Activated CD4-positive, CD25-positive, alpha-beta regulatory T cell treated with anti-CD3 and anti-CD28 coated beads, Interleukin-2, amount 50 U/mL, for 24 hours (primary cell): ENCODE results near the gene DNAAF3.
A peak's percentile ranks its signal among the peaks of the same experiment; 100 is the strongest.
"Not testable (repeated sequence)": the region's sequence is repeated elsewhere in the genome, so short reads cannot be mapped to it uniquely, and the experiment has no call there.

ENCODE experiments used
- ATAC-seq, 2 donors: fragments of 150-1000 bp; cut with Tn5 transposase; one replicate each; pipeline ENCODE4 v1.10.0; 2021; ENCODE audit warnings: mild to moderate bottlenecking in 1 of 2, moderate library complexity in 1 of 2

DNAAF3 gene

GRCh38 chr19:55166530-55167268 lies at the start of gene DNAAF3:
TSS of gene DNAAF3 (minus strand) at chr19:55166613. CDS start at chr19:55166413, 200 bp downstream.
- ATAC-seq: peak; percentile 77 to 82

- no peak for ATAC-seq
These were observed 47.1 kb upstream of the DNAAF3 start for GRCh38 chr19:55213547-55213946.

DNA sequence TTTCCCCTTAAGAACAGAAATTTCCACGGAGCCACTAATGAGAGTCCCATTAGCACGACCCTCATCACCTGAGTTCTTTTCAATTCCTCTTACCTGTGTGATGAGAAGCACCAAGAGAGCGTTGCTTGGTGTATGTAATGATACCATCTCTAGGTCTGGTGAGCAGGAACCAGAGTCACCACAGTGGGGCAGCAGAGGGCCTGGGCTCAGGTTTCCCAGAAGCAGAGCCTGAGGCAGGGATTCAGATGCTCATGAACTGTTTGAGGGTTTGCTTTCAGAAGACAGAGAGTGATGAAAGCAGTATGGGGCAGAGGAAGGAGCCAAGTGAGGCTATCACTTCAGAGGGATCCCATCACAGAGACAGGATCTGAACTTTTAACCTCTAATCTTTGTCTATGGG lies 46.0 kb upstream of the DNAAF3 start:
- ATAC-seq: peak in 1 of 2 donors; percentile 37

GRCh38 chr19:55209693-55210472 lies 43.5 kb upstream of the DNAAF3 start:
- ATAC-seq: no peak

- ATAC-seq: no peak
These were observed 42.7 kb upstream of the DNAAF3 start, which contains the start of gene PTPRH for GRCh38 chr19:55208880-55209692. TSS of gene PTPRH (minus strand) at chr19:55209501. CDS start at chr19:55209433, 68 bp downstream.

DNA sequence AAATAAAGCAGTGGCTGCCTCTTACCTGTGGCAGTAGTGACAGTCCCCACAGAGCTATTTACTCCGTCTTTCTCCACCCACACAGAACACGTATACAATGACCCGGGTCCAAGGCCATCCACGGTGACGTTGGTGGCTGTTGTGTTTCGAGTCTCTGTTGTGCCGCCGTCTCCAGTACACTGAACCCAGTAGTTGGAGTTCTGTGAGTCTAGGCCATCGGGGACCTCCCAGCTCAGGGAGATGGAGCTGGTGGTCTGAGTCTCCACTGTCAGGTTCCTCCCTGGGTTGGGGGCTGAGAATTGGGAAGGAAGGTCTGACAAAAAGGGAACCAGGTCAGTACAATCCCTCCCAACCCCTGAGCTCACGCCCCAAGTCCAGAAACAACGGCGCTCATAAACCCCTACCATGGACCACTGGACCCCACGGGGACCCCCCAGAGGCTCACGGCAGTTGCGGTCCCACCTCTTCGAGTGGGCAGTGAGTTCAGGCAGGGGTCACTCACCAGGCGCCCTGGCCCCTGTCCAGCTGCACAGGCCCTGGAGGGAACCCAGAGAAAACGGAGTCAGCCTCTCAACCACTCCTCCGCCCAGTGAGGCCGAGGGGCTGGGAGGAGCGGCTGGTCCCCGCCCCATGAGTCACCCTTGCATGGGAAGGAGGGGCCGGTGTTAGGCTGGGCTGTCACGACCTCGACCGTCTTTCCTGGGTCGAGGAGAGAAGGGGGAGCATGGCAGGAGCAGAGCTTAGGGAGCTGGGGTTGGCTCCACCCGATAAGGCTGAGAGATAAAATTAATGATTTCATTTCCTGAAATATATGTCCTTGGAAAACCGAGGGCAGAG lies 40.5 kb upstream of the DNAAF3 start:
- ATAC-seq: peak; percentile 69 to 78

DNA sequence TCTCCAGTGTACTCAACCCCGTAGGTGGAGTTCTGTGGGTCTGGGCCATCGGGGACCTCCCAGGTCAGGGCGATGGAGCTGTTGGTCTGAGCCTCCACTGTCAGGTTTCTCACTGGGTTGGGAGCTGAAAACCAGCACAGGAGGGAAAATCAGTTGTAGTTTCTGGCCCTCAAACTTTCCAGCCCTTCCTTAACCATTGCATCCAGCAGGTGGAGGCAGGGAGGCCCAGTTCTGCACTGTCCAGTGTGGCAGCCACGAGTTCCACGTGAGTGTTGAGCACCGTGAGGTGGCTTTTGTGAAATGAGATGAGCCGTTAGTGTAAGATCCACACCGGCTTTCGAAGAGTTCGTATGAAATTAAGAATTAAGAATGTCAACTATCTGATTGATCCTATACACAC lies 35.8 kb upstream of the DNAAF3 start:
- not testable (repeated sequence) for ATAC-seq

DNA sequence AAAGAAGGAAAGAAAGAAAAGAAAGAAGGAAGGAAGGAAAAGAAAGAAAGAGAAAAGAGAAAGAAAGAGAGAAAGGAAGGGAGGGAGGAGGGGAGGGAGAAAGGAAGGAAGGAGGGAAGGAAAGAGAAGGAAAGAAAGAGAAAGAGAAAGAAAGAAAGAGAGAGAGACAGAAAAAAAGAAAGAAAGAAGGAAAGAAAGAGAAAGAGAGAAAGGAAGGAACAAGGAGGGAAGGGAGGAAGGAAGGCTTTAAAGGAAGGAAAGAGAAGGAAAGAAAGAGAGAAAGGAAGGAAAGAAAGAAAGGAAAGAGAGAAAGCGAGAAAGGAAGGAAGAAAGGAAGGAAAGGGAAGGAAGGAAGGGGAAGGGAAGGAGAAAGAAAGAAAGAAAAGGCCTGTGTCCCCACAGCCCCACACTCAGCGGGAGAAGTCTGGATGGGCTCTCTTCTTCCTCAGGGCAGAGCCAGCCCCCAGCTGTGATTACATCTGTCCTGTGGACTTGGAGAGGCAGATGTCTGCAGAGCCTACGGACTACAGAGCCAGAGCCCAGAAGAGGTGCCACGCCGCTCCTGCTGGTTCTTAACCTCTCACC lies 33.3 kb upstream of the DNAAF3 start:
- no peak for ATAC-seq

- no peak for ATAC-seq
These were observed 32.2 kb upstream of the DNAAF3 start for GRCh38 chr19:55198651-55199050.

DNA sequence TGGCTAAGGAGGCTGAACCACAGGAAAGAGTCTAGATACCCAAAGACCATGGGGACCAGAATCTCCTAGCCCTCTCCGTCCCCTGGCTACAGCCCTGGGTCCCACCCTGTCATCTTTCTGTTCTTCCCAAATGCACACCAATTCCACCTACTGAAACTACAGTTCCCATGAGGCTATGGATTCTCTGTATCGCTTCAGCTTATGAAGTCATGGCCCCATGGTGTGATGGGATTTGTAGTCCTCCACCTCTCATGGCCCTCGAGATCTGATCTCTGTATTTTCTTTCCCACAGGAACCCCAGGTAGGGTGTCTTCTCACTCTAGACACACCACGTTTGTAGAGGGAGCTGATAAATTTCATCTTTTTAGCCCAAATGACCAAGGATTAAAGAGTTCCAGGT lies 31.1 kb upstream of the DNAAF3 start:
- ATAC-seq: no peak

GRCh38 chr19:55196803-55197202 lies 30.4 kb upstream of the DNAAF3 start:
- no peak for ATAC-seq

- no peak for ATAC-seq
These were observed 27.1 kb upstream of the DNAAF3 start for GRCh38 chr19:55193481-55193880.

DNA sequence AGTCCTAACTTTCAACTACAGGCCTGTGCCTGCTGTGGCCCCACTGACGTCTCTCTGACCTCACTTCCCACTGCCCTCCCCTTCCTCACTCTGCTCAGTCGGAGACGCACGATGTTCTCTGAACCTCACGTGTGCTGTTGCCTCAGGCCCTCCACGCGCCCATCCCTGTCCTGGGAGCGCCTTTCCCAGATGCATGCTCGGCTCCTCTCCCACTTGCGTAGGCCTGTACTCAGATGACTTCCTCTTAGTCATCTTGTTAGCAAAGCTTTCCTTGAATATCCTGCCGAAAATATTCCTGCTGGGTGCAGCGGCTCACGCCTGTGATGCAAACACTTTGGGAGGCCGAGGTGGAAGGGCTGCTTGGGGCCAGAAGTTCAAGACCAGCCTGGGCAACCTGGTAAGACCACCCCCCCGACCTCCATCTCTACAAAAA lies 23.0 kb upstream of the DNAAF3 start:
- ATAC-seq: no peak

DNA sequence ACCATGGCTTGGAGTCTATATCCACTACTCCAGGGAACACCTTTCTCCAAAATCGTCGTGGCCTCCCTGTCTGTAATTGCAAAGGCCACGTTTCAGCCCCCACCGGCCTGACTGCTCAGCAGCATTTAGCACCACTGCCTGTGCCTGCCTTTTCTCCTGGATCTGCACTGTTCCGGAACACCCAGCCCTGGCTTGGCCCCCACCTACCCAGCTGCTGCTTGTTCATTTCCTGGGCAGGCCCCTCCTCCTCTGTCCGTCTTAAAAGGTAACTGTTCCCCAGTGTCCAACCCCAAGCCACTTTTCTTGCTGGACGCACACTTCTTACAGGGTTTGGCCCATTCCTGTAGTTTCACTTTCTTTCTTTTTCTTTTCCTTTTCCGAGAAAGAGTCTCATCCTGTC lies 22.2 kb upstream of the DNAAF3 start:
- no peak for ATAC-seq

DNA sequence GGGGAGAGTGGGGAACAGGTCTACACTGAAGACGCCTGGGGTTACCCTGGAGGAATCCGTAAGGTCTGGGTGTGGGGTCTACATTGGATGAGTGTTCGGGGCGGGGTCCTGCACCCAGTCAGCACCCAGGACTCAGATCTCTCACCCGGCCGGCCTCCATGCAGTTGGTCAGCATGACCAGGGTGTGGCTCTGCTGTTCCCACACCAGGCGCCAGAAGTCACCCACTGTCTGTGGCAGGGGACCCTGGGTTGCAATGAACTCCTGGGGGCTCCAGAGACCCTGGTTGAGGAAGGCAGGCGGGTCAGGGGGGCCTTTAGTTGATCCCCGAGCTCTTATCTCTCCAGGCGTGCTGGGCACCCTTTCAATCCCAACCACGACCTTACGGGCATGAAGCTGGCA lies 19.7 kb upstream of the DNAAF3 start:
- ATAC-seq: no peak

DNA sequence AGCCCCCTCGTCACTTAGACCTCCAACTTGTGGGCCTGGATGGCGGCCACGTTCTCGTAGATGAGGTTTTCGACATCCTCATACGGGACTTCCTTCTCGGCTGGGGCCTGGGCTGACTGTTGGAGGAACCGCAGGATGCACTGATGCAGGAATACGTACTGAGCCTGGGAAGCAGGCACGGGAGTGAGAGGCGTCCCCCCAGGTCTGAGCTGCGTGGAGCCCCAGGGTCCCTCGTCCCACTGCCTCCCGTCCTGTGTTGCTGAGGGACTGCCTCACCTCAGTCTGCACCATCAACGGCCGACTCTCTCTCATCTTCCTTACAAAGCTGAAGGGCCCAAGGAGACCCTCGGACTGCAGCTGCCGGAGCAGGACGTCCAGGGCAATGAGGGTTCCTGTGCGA lies 15.3 kb upstream of the DNAAF3 start:
- no peak for ATAC-seq

GRCh38 chr19:55179606-55180484 lies 13.4 kb upstream of the DNAAF3 start, which contains the start of gene SYT5:
TSS of gene SYT5 (minus strand) at chr19:55180289. CDS start at chr19:55179041, 1,248 bp downstream.
- ATAC-seq: peak; percentile 46 to 53

- ATAC-seq: peak; percentile 86 to 90
These were observed 12.6 kb upstream of the DNAAF3 start for GRCh38 chr19:55178781-55179599.

DNA sequence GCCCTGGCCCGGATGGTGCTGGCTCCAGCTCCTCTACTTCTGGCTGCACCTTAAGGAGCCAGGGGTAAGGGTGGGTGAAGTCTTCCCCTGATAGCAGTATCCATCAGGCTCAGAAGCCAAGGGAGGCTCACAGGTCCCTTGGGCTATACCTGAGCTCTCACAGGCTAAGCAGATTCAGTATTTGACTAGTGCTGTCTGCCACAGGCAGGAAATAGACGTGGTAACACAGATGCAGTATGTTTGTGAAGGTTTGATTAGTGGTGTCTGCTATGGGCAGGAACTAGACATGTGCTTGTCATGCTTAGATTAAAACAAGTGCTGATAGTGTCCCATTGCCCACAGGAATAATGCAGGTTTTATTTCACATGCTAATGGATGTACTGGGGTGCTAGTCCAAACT lies 9.7 kb upstream of the DNAAF3 start:
- ATAC-seq: no peak
